Smooth muscle cell (in vitro differentiated cells): ENCODE data around the gene LASP1. TPM values are rescaled to one million over a fixed set of nuclear protein-coding genes. Genes with fewer than 3 reads are reported as not detected.
A peak's percentile ranks its signal among the peaks of the same experiment; 100 is the strongest.

Experiments used
- DNase-seq: peaks from one replicate; lab custom pipeline; 2025; ENCODE audit not compliant: unreplicated experiment; lab: John Stamatoyannopoulos, UW
- H2AFZ ChIP-seq: fragments of 200-600 bp; sonication (generic); 2 replicates; pipeline ENCODE4 v1.6.0; 2016; ENCODE audit warnings: antibody characterized with exemption, low read depth, mild to moderate bottlenecking
- H3F3A ChIP-seq: fragments of 200-600 bp; sonication (generic); 2 replicates; pipeline ENCODE4 v1.6.0; 2017; ENCODE audit warnings: antibody characterized with exemption, low read depth
- H3K27ac ChIP-seq: fragments of 200-600 bp; sonication (generic); 2 replicates; pipeline ENCODE4 v1.5.1; 2016; ENCODE audit warnings: low read depth, mild to moderate bottlenecking
- H3K27me3 ChIP-seq: fragments of 200-600 bp; sonication (generic); 2 replicates; pipeline ENCODE4 v1.6.1; 2016; ENCODE audit warnings: low read depth, mild to moderate bottlenecking
- H3K36me3 ChIP-seq: fragments of 200-600 bp; sonication (generic); 2 replicates; pipeline ENCODE4 v1.5.1; 2016; ENCODE audit warnings: low read depth
- H3K4me1 ChIP-seq: fragments of 200-600 bp; sonication (generic); 2 replicates; pipeline ENCODE4 v1.5.1; 2016; ENCODE audit warnings: low read depth
- H3K4me2 ChIP-seq: fragments of 200-600 bp; sonication (generic); 2 replicates; pipeline ENCODE4 v1.6.0; 2016; ENCODE audit warnings: mild to moderate bottlenecking
- H3K4me3 ChIP-seq: fragments of 200-600 bp; sonication (generic); 2 replicates; pipeline ENCODE4 v1.5.1; 2016; ENCODE audit warnings: mild to moderate bottlenecking
- H3K79me2 ChIP-seq: fragments of 200-600 bp; sonication (generic); 2 replicates; pipeline ENCODE4 v1.6.0; 2016; ENCODE audit warnings: low read depth, mild to moderate bottlenecking
- H3K9ac ChIP-seq: fragments of 200-600 bp; sonication (generic); 2 replicates; pipeline ENCODE4 v1.6.0; 2016; ENCODE audit warnings: low read depth
- H3K9me3 ChIP-seq: fragments of 200-600 bp; sonication (generic); replicated peaks from 2 replicates; pipeline ENCODE4 v1.5.1; 2016; ENCODE audit warnings: low read depth
- H4K20me1 ChIP-seq: fragments of 200-600 bp; sonication (generic); 2 replicates; pipeline ENCODE4 v1.6.0; 2016; ENCODE audit warnings: low read depth
- WGBS: methylation state at CpG from one replicate; pipeline ENCODE4 v1.1.7; 2016; ENCODE audit warnings: low lambda C conversion rate; 5-methylcytosine and 5-hydroxymethylcytosine counted together
- polyA plus RNA-seq: library from polyadenylated mRNA; unstranded; fragments of >200 nt; fragmentation: Nextera tagmentation; extraction: Ambion mirVana; gene quantifications from 2 replicates; pipeline ENCODE4 v1.2.1, GENCODE V29; 2016
- total RNA-seq: library from RNA; depleted of rRNA; stranded (reverse); fragments of >200 nt; gene quantifications from 2 replicates; pipeline ENCODE4 v1.2.3, GENCODE V29; 2014
- TF ChIP-seq, protein P1 (sequence below): fragments of 200-600 bp; sonication (generic); IDR thresholded peaks from 2 replicates; pipeline ENCODE4 v1.5.1; 2017; ENCODE audit warnings: borderline replicate concordance, mild to moderate bottlenecking, antibody characterized with exemption; ENCODE audit not compliant: insufficient read depth, poor library complexity, severe bottlenecking

The LASP1 gene
- total and polyA plus RNA-seq, 2 experiments from 2014 or later: 130 to 133 TPM

DNA sequence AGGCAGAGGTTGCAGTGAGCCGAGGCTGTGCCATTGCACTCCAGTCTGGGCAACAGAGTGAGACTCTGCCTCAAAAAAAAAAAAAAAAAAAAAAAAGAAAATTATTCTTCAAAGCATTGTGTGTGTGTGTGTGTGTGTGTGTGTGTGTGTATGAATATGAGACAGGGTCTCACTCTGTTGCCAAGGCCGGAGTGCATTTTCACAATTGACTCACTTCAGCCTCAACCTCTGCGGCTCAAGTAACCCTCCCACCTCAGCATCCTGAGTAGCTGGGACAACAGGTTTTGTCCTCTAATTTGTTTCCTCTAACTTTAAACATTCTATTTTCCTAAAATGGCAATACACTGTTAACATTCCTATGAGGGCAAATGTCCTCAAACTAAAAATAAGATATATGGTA lies 89.7 kb downstream of the LASP1 start:
- no peaks in the 10 kb centered on the region for H3K36me3 ChIP-seq
- H3K79me2 ChIP-seq: no peaks in the 10 kb centered on the region
- H3K9me3 ChIP-seq: no peaks in the 10 kb centered on the region
- TF ChIP-seq, protein P1, sequence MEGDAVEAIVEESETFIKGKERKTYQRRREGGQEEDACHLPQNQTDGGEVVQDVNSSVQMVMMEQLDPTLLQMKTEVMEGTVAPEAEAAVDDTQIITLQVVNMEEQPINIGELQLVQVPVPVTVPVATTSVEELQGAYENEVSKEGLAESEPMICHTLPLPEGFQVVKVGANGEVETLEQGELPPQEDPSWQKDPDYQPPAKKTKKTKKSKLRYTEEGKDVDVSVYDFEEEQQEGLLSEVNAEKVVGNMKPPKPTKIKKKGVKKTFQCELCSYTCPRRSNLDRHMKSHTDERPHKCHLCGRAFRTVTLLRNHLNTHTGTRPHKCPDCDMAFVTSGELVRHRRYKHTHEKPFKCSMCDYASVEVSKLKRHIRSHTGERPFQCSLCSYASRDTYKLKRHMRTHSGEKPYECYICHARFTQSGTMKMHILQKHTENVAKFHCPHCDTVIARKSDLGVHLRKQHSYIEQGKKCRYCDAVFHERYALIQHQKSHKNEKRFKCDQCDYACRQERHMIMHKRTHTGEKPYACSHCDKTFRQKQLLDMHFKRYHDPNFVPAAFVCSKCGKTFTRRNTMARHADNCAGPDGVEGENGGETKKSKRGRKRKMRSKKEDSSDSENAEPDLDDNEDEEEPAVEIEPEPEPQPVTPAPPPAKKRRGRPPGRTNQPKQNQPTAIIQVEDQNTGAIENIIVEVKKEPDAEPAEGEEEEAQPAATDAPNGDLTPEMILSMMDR: no peak
- H3F3A ChIP-seq: no peaks in the 10 kb centered on the region
- no peak overlapping the region for H3K4me2 ChIP-seq
- 90% methylated on average over 3 of the region's 3 CpGs for WGBS
- H3K9ac ChIP-seq: no peak overlapping the region
- H2AFZ ChIP-seq: no peak overlapping the region
- H3K4me3 ChIP-seq: no peak overlapping the region
- no peaks in the 10 kb centered on the region for H3K4me1 ChIP-seq
- no peaks in the 10 kb centered on the region for H3K27me3 ChIP-seq
- H4K20me1 ChIP-seq: no peaks in the 10 kb centered on the region
- DNase-seq: no peak
- H3K27ac ChIP-seq: no peak overlapping the region

DNA sequence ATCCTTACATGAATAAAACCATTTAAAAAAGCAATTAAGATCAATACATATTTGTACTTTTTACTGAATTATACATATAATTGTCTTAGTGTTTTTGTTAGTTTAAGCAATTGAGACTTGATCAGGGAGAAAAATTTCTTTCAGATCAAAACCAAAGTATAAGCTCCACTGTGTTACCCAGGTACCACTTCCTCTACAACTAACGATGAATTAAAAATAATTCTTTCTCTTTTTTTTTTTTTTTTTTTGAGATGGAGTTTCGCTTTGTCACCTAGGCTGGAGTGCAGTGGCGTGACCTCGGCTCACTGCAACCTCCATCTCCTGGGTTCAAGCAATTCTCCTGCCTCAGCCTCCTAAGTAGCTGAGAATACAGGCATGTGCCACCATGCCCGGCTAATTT lies 90.5 kb downstream of the LASP1 start:
- no peak overlapping the region for H3K4me2 ChIP-seq
- TF ChIP-seq, protein P1: no peak
- no peaks in the 10 kb centered on the region for H4K20me1 ChIP-seq
- no peaks in the 10 kb centered on the region for H3K4me1 ChIP-seq
- H3K79me2 ChIP-seq: no peaks in the 10 kb centered on the region
- H3K4me3 ChIP-seq: no peak overlapping the region
- no peak for DNase-seq
- no peaks in the 10 kb centered on the region for H3K27me3 ChIP-seq
- no peak overlapping the region for H3K27ac ChIP-seq
- H3K9me3 ChIP-seq: no peaks in the 10 kb centered on the region
- H2AFZ ChIP-seq: no peak overlapping the region
- 95% methylated on average over 5 of the region's 5 CpGs for WGBS
- no peak overlapping the region for H3K9ac ChIP-seq
- no peaks in the 10 kb centered on the region for H3K36me3 ChIP-seq
- H3F3A ChIP-seq: no peaks in the 10 kb centered on the region

DNA sequence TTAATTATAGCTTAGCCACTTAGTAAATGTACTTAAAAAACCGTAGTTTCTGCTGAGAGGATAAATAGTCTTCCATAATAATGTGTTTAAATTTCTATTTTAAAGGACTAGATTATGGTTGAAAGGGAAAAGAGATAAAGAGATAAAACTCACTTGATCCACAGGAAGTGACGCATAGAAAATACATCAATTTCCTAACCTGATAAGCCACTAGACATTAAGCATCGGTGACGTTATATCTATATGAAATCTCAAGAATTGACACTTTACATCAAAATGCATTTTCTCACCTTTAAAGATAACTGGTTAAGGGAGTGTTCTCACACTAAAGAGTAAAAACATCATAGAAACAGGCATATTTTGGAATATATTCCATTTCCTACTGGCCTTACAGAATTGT lies 91.6 kb downstream of the LASP1 start:
- Histone ChIP-seq H3K4me3 (no peak overlapping the region), H3K36me3 (no peaks in the 10 kb centered on the region), H3K9ac (no peak overlapping the region), H3F3A (no peaks in the 10 kb centered on the region), H3K9me3 (no peaks in the 10 kb centered on the region), H3K27me3 (no peaks in the 10 kb centered on the region), H3K79me2 (no peaks in the 10 kb centered on the region), H4K20me1 (no peaks in the 10 kb centered on the region), H2AFZ (no peak overlapping the region), H3K27ac (no peak overlapping the region), H3K4me1 (no peaks in the 10 kb centered on the region), H3K4me2 (no peak overlapping the region)
- 58% methylated on average over 4 of the region's 4 CpGs for WGBS
- DNase-seq: no peak
- TF ChIP-seq, protein P1: no peak

DNA sequence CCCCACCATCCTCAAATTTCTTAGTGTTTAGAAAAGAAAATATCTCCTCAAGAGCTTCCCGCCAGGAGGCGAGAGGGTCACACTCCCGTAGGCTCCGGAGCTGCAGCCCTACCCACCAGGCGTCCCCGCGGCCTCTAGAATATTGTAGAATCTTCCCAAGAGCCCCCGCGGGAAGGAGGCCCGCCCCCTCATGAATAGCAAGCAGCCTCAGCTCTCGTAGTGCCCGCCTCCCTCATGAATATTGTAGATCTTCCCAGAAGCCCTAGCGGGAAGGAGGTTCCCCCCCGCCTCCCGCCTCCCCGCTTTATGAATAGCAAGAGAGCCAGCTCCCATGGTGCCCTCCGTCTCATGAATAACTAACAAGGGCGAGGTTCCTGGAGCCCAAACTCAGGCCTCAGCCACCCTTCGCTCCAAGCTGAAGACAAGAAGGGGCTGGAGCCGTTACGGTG lies 97.5 kb downstream of the LASP1 start, which contains the start of gene FBXO47:
FBXO47 (minus strand) TSS at position 114 of the 449 bp plus-strand sequence. CDS start 4,378 bp downstream, outside the sequence.
- Histone ChIP-seq H3K4me3 (peak within 1 kb of the TSS; percentile 34), H3K9me3 (no peaks in the 10 kb centered on the region), H3F3A (no peaks in the 10 kb centered on the region), H3K79me2 (no peaks in the 10 kb centered on the region), H3K36me3 (no peaks in the 10 kb centered on the region), H3K27ac (no peak within 1 kb of the TSS), H3K4me2 (peak within 1 kb of the TSS; percentile 82), H3K27me3 (no peaks in the 10 kb centered on the region), H3K9ac (no peak within 1 kb of the TSS), H3K4me1 (no peaks in the 10 kb centered on the region), H2AFZ (peak within 1 kb of the TSS; percentile 87), H4K20me1 (no peaks in the 10 kb centered on the region)
- peak; percentile 34 for DNase-seq
- TF ChIP-seq, protein P1: no peak
- WGBS: 21% methylated on average over 21 of the region's 21 CpGs
